HCT116 (cell line): ENCODE data around the gene SPON2. TPM values are rescaled to one million over a fixed set of nuclear protein-coding genes. Genes with fewer than 3 reads are reported as not detected.

Experiments used
- ATAC-seq: fragments of 200-7000 bp; cut with Tn5 transposase; 2 replicates; pipeline ENCODE4 v1.9.1; 2020; ENCODE audit warnings: mild to moderate bottlenecking, moderate library complexity
- BruUV-seq: library from RNA; stranded (reverse); fragments of 400-500 nt; replicated peaks from 2 replicates; lab custom pipeline; 2021; lab: Mats Ljungman, UMichigan
- CTCF ChIA-PET: fragments of 300-600 bp; sonication (Branson Sonifier 250); formaldehyde crosslinking; loops from one replicate; lab custom pipeline; 2021; ENCODE audit warnings: antibody characterized with exemption; lab: Charles Lee
- POLR2A ChIA-PET: fragments of 300-600, 350-600 bp; sonication (Branson Sonifier 250); formaldehyde crosslinking; loops from one replicate; lab custom pipeline; 2021; ENCODE audit warnings: antibody characterized with exemption; lab: Charles Lee
- RAD21 ChIA-PET, 2 experiments: fragments of 300-600 bp; sonication (Branson Sonifier 250); formaldehyde crosslinking; loops; one replicate each; lab custom pipeline; 2023; ENCODE audit warnings: low total read pairs in 2 of 2; ENCODE audit not compliant: uncharacterized antibody in 2 of 2, unreplicated experiment in 2 of 2, low non-redundant PET in 1 of 2; lab: Charles Lee
- DNase-seq: peaks from one replicate; pipeline ENCODE4 v3.0.0-alpha.2; 2010; ENCODE audit warnings: low read depth, low spot score
- H2AFZ ChIP-seq: fragments of 200-600 bp; shearing (Covaris generic), sonication (generic); 2 replicates; pipeline ENCODE4 v1.6.1; 2017; ENCODE audit warnings: low read depth, mixed run types, mixed read lengths, antibody characterized with exemption, low read length; ENCODE audit not compliant: poor library complexity, severe bottlenecking
- H3K27ac ChIP-seq: 2 replicates; pipeline ENCODE4 v1.5.1; 2012; ENCODE audit warnings: low read depth, low read length
- H3K27me3 ChIP-seq: fragments of 200-600 bp; sonication (generic); 2 replicates; pipeline ENCODE4 v1.6.1; 2016; ENCODE audit warnings: mixed run types, low read length, mixed read lengths; ENCODE audit not compliant: insufficient read depth
- H3K36me3 ChIP-seq, 2 experiments: fragments of 200-500 bp in 1 of 2; fragments of 200-600 bp in 1 of 2; sonication (Bioruptor generic) in 1 of 2; sonication (generic) in 1 of 2; 2 replicates each; pipeline versions ENCODE4 v1.5.1 to v1.6.1; 2014 to 2016; ENCODE audit warnings: low read length in 2 of 2, inconsistent platforms in 1 of 2, mixed read lengths in 1 of 2, mixed run types in 1 of 2; ENCODE audit not compliant: insufficient read depth in 2 of 2, control insufficient read depth in 1 of 2
- H3K4me1 ChIP-seq, 2 experiments: fragments of 200-600 bp in 1 of 2; sonication (generic) in 1 of 2; 2 replicates each; pipeline versions ENCODE4 v1.5.1 to v1.6.1; 2012 to 2017; ENCODE audit warnings: low read length in 2 of 2, inconsistent platforms in 1 of 2, mild to moderate bottlenecking in 1 of 2, mixed read lengths in 1 of 2, mixed run types in 1 of 2, moderate library complexity in 1 of 2; ENCODE audit not compliant: insufficient read depth in 2 of 2, control insufficient read depth in 1 of 2
- H3K4me2 ChIP-seq: fragments of 200-600 bp; sonication (generic); 2 replicates; pipeline ENCODE4 v1.6.1; 2017; ENCODE audit warnings: mixed run types, low read length, mixed read lengths
- H3K4me3 ChIP-seq, 2 experiments: fragments of 200-600 bp in 1 of 2; sonication (generic) in 1 of 2; replicated peaks in 1 of 2; 2 replicates each; pipeline ENCODE4 v1.5.1; 2011 to 2016; ENCODE audit warnings: low read length in 2 of 2, control low read depth in 1 of 2, low read depth in 1 of 2, mild to moderate bottlenecking in 1 of 2, mixed read lengths in 1 of 2, mixed run types in 1 of 2
- H3K79me2 ChIP-seq: fragments of 200-600 bp; sonication (generic); 2 replicates; pipeline ENCODE4 v1.6.1; 2017; ENCODE audit warnings: mild to moderate bottlenecking, mixed run types, low read length, moderate library complexity, mixed read lengths; ENCODE audit not compliant: insufficient read depth
- H3K9ac ChIP-seq: fragments of 200-600 bp; sonication (generic); 2 replicates; pipeline ENCODE4 v1.6.1; 2016; ENCODE audit warnings: low read length, mixed read lengths
- H3K9me2 ChIP-seq: fragments of 200-600 bp; sonication (generic), shearing (Covaris generic); 2 replicates; pipeline ENCODE4 v1.6.1; 2017; ENCODE audit warnings: mixed run types, mild to moderate bottlenecking, moderate library complexity; ENCODE audit not compliant: insufficient read depth
- H3K9me3 ChIP-seq, 2 experiments: fragments of 200-500 bp in 1 of 2; fragments of 200-600 bp in 1 of 2; sonication (Bioruptor generic) in 1 of 2; sonication (generic) in 1 of 2; 2 replicates each; pipeline ENCODE4 v1.6.1; 2014 to 2017; ENCODE audit warnings: low read length in 2 of 2, mixed read lengths in 2 of 2, inconsistent platforms in 1 of 2, low read depth in 1 of 2, mild to moderate bottlenecking in 1 of 2, mixed run types in 1 of 2, moderate library complexity in 1 of 2; ENCODE audit not compliant: control insufficient read depth in 1 of 2, insufficient read depth in 1 of 2
- H4K20me1 ChIP-seq: fragments of 200-600 bp; sonication (generic), shearing (Covaris generic); 2 replicates; pipeline ENCODE4 v1.6.1; 2017; ENCODE audit warnings: mixed run types, mild to moderate bottlenecking, moderate library complexity; ENCODE audit not compliant: insufficient read depth
- ELF1 ChIP-seq: IDR thresholded peaks from 2 replicates; pipeline ENCODE4 v1.6.1; 2012; ENCODE audit warnings: low read depth, borderline replicate concordance
- EZH2 ChIP-seq: fragments of 200-600 bp; sonication (generic); IDR thresholded peaks from 2 replicates; pipeline ENCODE4 v1.6.1; 2017; ENCODE audit warnings: antibody characterized with exemption, mixed run types
- FOSL1 ChIP-seq: IDR thresholded peaks from 2 replicates; pipeline ENCODE4 v1.6.1; 2012; ENCODE audit warnings: low read depth
- JUND ChIP-seq: IDR thresholded peaks from 2 replicates; pipeline ENCODE4 v1.6.1; 2012
- RAD21 ChIP-seq: IDR thresholded peaks from 2 replicates; pipeline ENCODE4 v1.6.1; 2012; ENCODE audit warnings: low read depth, mild to moderate bottlenecking
- SIN3A ChIP-seq: IDR thresholded peaks from 2 replicates; pipeline ENCODE4 v1.6.1; 2012; ENCODE audit warnings: low read depth
- SP1 ChIP-seq: IDR thresholded peaks from 2 replicates; pipeline ENCODE4 v1.6.1; 2012; ENCODE audit warnings: low read depth
- TCF7L2 ChIP-seq: IDR thresholded peaks from 2 replicates; pipeline ENCODE4 v1.7.0; 2011; ENCODE audit warnings: borderline replicate concordance, inconsistent platforms; ENCODE audit not compliant: insufficient read depth, insufficient read length; ENCODE audit errors: extremely low read depth
- YY1 ChIP-seq: IDR thresholded peaks from 2 replicates; pipeline ENCODE4 v1.6.1; 2011; ENCODE audit warnings: low read length, low read depth, moderate library complexity, mild to moderate bottlenecking; ENCODE audit not compliant: insufficient replicate concordance; ENCODE audit errors: extremely low read depth
- ZFX ChIP-seq: fragments of 450-650 bp; IDR thresholded peaks from 2 replicates; pipeline ENCODE4 v1.6.1; 2017
- ZNF274 ChIP-seq: fragments of 200-500 bp; sonication (Bioruptor generic); IDR thresholded peaks from 2 replicates; pipeline ENCODE4 v1.6.1; 2014; ENCODE audit warnings: mild to moderate bottlenecking, low read depth, low read length, inconsistent platforms
- intact Hi-C: fragments of 100-400 bp; cut with micrococcal nuclease; formaldehyde crosslinking; loops from 2 replicates; pipeline ENCODE4 v1.10.0; 2022
- total RNA-seq: library from RNA; stranded (reverse); gene quantifications from one replicate; pipeline ENCODE4 v1.2.1, GENCODE V29; 2021; ENCODE audit not compliant: unreplicated experiment
- TF ChIP-seq, protein P1 (sequence below): IDR thresholded peaks from 2 replicates; pipeline ENCODE4 v1.6.1; 2012
- TF ChIP-seq, protein P2 (sequence below): IDR thresholded peaks from 2 replicates; pipeline ENCODE4 v1.6.1; 2011; ENCODE audit warnings: mild to moderate bottlenecking, low read length, moderate library complexity; ENCODE audit not compliant: insufficient replicate concordance; ENCODE audit errors: extremely low read depth
- TF ChIP-seq, protein P3 (sequence below), 3 experiments: fragments of 200-600 bp in 1 of 3; sonication (generic) in 1 of 3; IDR thresholded peaks in 2 of 3; conservative IDR thresholded peaks in 1 of 3; 2 replicates each; pipeline ENCODE4 v1.5.1; 2012 to 2017; ENCODE audit warnings: low read depth in 2 of 3, low read length in 2 of 3, antibody characterized with exemption in 1 of 3, borderline replicate concordance in 1 of 3, control low read depth in 1 of 3, mild to moderate bottlenecking in 1 of 3, mixed read lengths in 1 of 3, mixed run types in 1 of 3, moderate library complexity in 1 of 3; ENCODE audit not compliant: insufficient read depth in 1 of 3

SPON2 gene
- total RNA-seq, 1 experiment from 2014 or later: 1.5 TPM

DNA sequence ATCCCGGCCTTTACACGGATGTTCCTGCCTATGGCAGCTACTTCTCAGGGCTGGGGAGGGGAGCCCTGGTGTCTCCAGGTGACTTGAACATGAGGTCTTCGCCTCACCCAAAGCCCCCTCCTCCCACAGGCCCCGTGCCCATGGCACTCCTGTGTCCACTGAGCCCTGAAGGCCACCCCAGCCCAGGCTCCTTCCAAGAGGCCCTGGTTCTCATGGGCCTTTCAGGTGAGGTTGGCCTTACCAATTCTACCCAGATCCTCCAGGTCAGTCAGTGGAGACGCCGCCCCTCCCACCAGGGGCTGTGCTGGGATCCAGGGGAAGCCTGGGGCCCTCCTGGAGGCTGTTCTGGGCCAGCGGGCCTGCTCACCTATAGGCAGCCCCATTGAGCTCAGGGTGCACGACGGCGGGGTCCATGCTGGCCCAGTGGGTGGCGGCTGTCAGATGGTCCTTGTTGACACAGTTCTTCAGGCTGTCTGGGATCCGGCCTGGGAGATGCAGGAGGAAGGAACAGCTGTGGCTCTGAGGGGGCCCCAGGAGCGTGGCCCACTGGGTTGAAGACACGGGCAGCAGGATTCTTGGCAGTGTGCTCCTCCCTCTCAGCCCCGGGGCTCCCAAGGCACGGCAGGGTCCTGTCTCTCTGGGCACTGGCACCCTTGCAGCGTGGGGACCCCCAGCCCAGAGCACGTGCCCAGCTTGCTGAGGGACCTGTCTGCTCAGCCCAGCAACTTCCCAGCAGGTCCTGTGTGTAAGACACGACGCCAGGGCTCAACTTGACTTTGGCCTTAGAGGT lies 40.4 kb upstream of the SPON2 start:
- Histone ChIP-seq H3K9me3 (no peaks in the 10 kb centered on the region), H3K9me2 (no peaks in the 10 kb centered on the region), H3K27me3 (no peaks in the 10 kb centered on the region), H2AFZ (no peak overlapping the region), H3K4me2 (no peak overlapping the region), H3K79me2 (peaks cover 5% of the 10 kb centered on the region; the same call in 1 of the 2 replicates), H3K9ac (no peak overlapping the region), H3K4me1 (no peaks in the 10 kb centered on the region), H4K20me1 (no peaks in the 10 kb centered on the region), H3K27ac (no peak overlapping the region), H3K4me3 (no peak overlapping the region), H3K36me3 (peaks cover 15 to 19% of the 10 kb centered on the region in 2 experiments; a peak in 3 of 4 replicates)
- RAD21 ChIA-PET: no interaction called here
- no peak for ATAC-seq
- CTCF ChIA-PET: no interaction called here
- POLR2A ChIA-PET: no interaction called here
- DNase-seq: no peak
- intact Hi-C loops: no loop called here
- no peak for TF ChIP-seq JUND
- TF ChIP-seq, protein P1, sequence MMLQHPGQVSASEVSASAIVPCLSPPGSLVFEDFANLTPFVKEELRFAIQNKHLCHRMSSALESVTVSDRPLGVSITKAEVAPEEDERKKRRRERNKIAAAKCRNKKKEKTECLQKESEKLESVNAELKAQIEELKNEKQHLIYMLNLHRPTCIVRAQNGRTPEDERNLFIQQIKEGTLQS: no peak
- no peak for TF ChIP-seq ELF1
- TF ChIP-seq YY1: no peak
- TF ChIP-seq FOSL1: no peak
- TF ChIP-seq TCF7L2: no peak
- TF ChIP-seq RAD21: no peak
- TF ChIP-seq ZFX: no peak
- no TSS peak for BruUV-seq

DNA sequence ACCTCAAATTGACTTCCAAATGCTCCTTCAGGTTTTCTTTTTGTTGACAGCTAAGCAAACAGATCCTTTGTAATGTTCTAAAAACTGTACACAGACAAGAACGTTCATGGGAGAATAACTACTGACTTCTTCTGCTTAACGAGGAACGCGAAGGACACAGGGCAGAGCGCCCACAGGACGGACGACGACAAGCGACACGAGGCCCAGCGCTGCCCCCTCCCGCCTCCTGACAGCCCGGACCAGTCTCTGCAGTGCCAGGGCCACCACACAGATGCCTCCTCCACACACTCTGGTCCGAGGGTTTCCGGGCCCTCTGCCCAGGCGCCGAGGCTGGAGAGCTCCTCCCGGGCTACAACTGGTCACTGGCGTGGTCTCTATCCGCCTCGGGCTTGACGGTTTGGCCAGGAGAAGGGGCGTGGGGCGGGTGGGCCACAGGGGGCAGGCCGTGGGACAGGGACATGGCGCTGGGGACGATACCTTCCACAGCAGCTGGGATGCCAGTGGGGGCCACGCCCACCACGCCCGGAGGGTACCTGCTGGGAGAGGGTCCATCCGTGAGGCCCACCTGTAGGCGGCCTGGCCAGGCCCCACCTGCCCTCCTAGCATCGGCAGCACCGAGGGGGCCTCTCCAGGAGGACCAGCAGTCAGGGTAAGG lies 39.6 kb upstream of the SPON2 start:
- Histone ChIP-seq H3K79me2 (peaks cover 2% of the 10 kb centered on the region; the same call in 1 of the 2 replicates), H4K20me1 (no peaks in the 10 kb centered on the region), H3K9ac (no peak overlapping the region), H3K4me3 (no peak overlapping the region), H2AFZ (no peak overlapping the region), H3K9me3 (no peaks in the 10 kb centered on the region), H3K4me1 (no peaks in the 10 kb centered on the region), H3K27ac (no peak overlapping the region), H3K36me3 (peaks cover 15 to 19% of the 10 kb centered on the region in 2 experiments; a peak in 3 of 4 replicates), H3K9me2 (no peaks in the 10 kb centered on the region), H3K27me3 (no peaks in the 10 kb centered on the region), H3K4me2 (no peak overlapping the region)
- POLR2A ChIA-PET: no interaction called here
- RAD21 ChIA-PET: no interaction called here
- no peak for ATAC-seq
- CTCF ChIA-PET: no interaction called here
- intact Hi-C loops: no loop called here
- BruUV-seq: no TSS peak
- no peak for DNase-seq
- TF ChIP-seq SIN3A (no peak), ZNF274 (no peak), SP1 (no peak), JUND (no peak), EZH2 (no peak)
- TF ChIP-seq, protein P1: no peak
- TF ChIP-seq, protein P2, sequence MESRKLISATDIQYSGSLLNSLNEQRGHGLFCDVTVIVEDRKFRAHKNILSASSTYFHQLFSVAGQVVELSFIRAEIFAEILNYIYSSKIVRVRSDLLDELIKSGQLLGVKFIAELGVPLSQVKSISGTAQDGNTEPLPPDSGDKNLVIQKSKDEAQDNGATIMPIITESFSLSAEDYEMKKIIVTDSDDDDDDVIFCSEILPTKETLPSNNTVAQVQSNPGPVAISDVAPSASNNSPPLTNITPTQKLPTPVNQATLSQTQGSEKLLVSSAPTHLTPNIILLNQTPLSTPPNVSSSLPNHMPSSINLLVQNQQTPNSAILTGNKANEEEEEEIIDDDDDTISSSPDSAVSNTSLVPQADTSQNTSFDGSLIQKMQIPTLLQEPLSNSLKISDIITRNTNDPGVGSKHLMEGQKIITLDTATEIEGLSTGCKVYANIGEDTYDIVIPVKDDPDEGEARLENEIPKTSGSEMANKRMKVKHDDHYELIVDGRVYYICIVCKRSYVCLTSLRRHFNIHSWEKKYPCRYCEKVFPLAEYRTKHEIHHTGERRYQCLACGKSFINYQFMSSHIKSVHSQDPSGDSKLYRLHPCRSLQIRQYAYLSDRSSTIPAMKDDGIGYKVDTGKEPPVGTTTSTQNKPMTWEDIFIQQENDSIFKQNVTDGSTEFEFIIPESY: no peak
- TF ChIP-seq, protein P3, sequence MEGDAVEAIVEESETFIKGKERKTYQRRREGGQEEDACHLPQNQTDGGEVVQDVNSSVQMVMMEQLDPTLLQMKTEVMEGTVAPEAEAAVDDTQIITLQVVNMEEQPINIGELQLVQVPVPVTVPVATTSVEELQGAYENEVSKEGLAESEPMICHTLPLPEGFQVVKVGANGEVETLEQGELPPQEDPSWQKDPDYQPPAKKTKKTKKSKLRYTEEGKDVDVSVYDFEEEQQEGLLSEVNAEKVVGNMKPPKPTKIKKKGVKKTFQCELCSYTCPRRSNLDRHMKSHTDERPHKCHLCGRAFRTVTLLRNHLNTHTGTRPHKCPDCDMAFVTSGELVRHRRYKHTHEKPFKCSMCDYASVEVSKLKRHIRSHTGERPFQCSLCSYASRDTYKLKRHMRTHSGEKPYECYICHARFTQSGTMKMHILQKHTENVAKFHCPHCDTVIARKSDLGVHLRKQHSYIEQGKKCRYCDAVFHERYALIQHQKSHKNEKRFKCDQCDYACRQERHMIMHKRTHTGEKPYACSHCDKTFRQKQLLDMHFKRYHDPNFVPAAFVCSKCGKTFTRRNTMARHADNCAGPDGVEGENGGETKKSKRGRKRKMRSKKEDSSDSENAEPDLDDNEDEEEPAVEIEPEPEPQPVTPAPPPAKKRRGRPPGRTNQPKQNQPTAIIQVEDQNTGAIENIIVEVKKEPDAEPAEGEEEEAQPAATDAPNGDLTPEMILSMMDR (IDR thresholded peaks at IDR 0.05 in 2 of 3, conservative IDR thresholded peaks at IDR 0.05 in 1 of 3; ENCODE audit: borderline replicate concordance in 1 of 3, insufficient read depth in 1 of 3, low read depth in 2 of 3, low read length in 2 of 3): no peak
